HG03521 (cell line): Measurements from ENCODE around the gene EML6.

Source experiments
- ATAC-seq: cut with Tn5 transposase; IDR thresholded peaks from one replicate; pipeline ENCODE4 v1.9.1; 2021; ENCODE audit warnings: mild to moderate bottlenecking, moderate library complexity; ENCODE audit not compliant: unreplicated experiment

EML6 gene

GRCh38 chr2:54704688-54705605, 18.5 kb upstream of the EML6 start:
- ATAC-seq = peak; percentile 41

GRCh38 chr2:54706622-54707021, 16.8 kb upstream of the EML6 start:
- no peak for ATAC-seq

- ATAC-seq = no peak
Measured at GRCh38 chr2:54708584-54709335, 14.7 kb upstream of the EML6 start.

DNA sequence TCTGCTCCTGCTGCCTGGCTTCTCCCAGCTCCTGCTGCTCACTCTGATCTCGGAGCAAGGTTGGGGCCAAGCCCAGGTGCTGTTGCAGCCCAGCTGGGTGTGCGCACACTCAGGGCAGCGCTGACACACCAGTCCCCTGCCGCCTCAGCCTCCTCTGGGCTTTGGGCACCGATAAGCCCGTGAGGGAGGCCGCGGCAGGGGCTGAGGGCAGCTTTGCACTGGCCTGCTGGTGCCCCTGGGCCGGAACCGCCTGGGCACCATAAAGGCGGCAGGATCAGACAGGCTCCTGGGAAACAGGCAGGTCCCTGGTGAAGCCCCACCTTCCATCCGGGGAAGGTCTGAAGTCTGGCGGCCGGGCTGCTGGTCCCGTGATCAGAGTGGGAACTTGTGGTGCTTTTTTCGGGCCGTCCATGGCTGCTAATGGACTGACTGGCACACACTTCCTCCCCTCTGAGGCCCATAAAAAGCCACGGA, 14.1 kb upstream of the EML6 start:
- ATAC-seq = no peak

- no peak for ATAC-seq
Measured at GRCh38 chr2:54710216-54710615, 13.2 kb upstream of the EML6 start.

DNA sequence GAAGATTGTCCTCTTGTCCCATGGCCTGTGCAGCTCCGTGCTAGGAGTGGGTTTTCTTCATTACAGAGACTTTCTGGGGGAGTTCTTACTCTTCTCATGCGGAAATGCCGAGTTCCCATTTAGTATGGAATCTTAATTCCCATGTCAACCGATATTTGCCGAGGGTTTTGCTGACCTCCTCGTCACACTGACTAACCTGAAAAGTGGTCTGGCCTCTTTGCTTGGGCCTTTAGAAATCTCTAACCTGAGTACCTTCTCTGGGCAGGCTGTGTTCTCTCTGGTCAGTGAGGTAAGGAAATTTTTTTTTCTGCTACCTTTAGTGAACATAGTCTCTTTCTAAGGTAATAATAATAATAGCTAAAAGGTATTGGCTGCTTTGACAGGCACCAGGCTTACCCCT, 10.9 kb upstream of the EML6 start:
- ATAC-seq = no peak

GRCh38 chr2:54714996-54715395, 8.5 kb upstream of the EML6 start:
- no peak for ATAC-seq

GRCh38 chr2:54716375-54716774, 7.1 kb upstream of the EML6 start:
- ATAC-seq = no peak

- ATAC-seq = no peak
Measured at GRCh38 chr2:54720563-54720962, 2.9 kb upstream of the EML6 start.

DNA sequence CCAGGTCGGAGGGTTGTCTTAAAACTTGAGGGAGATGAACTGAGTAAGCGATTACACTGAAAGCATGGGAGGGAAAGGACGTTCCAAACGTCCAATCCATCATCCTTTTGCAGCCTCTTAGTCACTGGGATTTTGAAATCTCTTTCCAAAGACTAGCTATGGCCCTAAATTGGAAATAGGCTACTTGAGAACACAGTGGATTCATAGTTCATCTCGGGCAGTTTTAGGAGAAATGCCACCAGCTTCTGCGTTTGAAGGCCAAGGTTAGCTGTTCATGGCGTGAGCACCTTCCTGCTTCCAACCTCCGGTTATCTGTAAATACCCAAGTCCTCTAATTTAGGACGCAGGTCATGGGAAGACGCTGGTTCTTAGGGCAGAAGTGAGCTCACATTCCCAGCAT, 821 bp upstream of the EML6 start:
- no peak for ATAC-seq

DNA sequence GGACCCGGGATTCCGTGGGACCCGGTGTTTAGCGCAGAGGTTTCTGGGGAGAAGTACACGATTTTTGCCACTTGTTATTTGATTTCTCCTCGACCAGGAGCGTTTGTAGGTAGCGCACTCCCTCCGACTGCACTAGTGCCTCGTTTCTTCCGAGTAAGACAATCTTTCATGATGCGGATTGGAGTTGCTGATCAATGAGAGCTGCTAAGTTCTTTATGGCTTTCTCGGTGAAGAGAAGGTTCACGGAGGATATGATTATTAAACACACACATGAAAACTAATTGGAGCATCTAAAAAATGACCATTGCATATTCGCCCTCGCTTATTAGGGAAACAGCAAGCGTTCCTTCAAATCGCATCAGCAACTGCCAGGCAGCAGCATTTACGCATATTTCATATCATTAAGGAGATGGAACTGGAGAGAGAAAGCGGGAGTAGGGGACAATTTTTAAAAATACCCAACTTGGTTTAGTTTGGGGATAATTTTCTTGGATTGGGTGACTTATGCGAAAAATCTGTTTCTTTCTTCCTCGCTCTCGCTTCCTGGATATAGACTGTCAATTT, 616 bp downstream of the EML6 start:
- no peak for ATAC-seq

DNA sequence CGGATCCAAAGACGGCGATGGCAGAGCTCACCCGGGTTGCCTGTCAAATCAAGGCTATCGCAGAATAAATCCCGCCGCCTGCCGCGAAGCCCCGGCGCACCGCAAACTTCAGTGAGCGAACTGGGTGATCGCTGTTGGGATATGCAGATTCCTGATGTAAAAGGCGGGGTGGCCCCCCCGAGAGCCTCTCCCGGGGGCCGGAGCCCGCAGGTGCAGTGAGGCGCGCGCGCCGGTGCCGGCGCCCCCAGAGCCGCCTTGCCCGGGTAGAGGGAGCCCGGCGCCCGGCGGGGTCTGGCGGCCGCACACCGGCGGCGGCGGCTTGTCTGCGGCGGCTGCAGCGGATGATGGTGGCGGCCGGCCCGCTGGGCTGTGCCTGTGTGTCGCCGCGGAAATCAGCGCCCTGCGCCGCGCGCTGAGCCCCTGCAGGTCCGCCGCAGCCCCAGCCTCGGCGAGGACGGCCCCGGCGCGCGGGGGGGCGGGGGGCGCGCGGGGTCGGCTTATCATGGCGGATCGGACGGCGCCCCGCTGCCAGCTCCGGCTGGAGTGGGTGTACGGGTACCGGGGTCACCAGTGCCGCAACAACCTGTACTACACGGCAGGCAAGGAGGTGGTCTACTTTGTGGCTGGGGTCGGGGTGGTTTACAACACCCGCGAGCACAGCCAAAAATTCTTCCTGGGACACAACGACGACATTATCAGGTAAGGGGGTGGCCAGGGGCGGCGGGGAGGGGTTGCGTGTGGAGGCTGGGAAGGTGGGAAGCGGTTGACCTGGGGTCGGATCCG, 1.3 kb downstream of the EML6 start:
- no peak for ATAC-seq

GRCh38 chr2:54725343-54726099, 2.1 kb downstream of the EML6 start:
- no peak for ATAC-seq

DNA sequence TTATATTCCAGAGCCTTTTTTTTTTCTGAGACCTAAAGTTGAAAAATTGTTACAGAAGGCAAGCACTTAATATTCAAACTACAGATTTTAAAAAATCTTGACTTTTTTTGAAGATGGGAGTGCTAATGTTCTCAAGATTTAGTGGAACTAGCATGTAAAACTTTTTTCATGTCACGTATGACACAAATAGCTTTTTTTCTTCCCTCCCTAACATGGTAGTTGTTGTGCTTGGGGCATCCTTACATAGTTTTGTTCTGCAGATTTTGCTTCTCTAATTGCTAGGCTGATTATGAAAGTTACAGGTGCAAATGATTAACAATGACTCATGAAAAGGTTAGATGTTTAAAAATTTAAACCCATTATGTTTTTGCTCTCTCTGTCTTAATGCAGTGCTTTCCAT, 3.0 kb downstream of the EML6 start:
- ATAC-seq = no peak

GRCh38 chr2:54726940-54727339, 3.5 kb downstream of the EML6 start:
- no peak for ATAC-seq

GRCh38 chr2:54728669-54729120, 5.2 kb downstream of the EML6 start:
- no peak for ATAC-seq

DNA sequence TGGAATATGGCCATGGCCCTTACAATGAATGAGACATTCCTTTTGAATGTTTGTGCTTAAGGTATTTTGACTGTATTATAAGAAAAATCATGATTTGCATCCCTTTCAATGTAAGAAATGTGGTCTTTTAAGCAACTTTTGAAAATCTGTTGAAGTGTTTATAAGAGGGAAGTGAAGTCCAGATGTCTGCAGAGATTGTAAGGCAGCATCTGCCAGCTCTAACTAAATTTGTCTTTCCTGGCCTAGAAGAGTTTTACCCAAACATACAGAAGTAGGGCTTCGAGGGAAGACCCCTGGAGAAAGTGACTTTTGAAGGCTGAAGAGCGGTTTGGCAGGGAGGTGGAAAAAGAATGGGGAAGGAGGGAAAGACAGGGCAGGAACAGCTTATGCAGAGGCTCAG, 12.2 kb downstream of the EML6 start:
- no peak for ATAC-seq

- ATAC-seq = no peak
Measured at GRCh38 chr2:54738281-54738680, 14.8 kb downstream of the EML6 start.

- ATAC-seq = no peak
Measured at GRCh38 chr2:54740333-54740732, 16.9 kb downstream of the EML6 start.

- no peak for ATAC-seq
Measured at GRCh38 chr2:54741250-54741649, 17.8 kb downstream of the EML6 start.
